ENCODE results near the gene LRP1.

DNA sequence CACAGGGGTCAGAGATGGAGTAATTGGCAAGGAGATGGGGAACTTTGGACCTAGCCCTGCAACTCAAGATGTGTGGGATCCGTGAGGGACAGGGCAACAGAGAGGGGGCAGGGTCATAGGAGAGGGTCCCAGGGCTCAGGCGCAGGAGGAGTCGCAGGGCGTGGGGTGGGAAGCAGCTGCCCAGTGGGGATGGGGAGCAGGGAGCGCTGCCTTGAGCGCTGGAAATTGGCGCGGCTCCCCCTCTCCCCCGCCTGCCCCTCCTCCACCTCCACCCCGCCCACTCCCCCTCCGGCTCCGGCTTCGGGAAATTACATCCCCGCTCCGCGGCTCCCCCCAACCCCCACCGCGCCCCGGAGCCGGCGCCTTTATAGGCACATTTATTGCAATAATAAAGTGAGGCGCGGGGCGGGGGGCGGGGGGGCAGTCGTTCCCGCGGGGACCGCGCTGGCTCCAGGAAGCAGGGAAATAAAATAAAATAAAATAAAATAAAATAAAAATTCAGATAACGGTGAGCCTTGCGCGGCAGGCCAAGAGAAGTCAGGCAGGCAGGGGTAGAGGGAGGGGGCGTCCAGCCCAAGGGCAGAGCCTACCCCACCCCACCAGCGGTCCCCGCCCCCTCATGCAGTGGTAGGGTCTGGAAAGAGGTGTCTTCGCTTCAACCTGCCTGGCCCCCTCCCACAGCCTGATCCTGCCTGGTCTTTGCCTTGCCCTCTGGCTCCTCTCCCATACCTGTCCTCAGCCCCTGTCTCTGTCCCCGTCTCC is 91.9 kb downstream of the LRP1 start:
- TF ChIP-seq YY1 (IDR thresholded peaks at IDR 0.05; ENCODE audit: insufficient read depth, insufficient read length) (no peak), ZNF274 (IDR thresholded peaks at IDR 0.05; ENCODE audit: low read depth, low read length) (no peak)

All from NT2/D1 (cell line).